HG03159 (cell line): Measurements from ENCODE around the gene LRP5.

Experiments
- ATAC-seq: cut with Tn5 transposase; IDR thresholded peaks from one replicate; pipeline ENCODE4 v1.9.1; 2021; ENCODE audit warnings: mild to moderate bottlenecking, moderate library complexity; ENCODE audit not compliant: unreplicated experiment

The LRP5 gene

DNA sequence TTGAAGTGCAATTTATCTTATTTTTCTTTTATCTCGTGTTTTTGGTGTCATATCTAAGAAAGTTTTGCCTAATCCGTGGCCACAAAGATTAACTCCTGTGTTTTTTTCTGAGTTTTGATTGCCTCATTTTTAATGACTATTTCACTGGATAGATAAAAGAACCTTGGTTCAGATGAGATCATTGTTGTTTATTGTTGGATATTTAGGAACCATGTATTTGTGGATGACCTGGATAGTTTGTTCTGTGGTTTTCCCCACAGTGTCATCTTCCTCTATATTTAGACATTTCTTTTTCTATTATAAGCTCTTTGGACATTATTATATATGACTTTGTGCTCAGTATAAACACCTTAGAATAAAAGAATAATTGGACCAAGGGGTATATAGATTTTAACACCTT, 185.4 kb downstream of the LRP5 start:
- ATAC-seq, result no peak

- ATAC-seq, result no peak
Observed at GRCh38 chr11:68498321-68498720, 185.9 kb downstream of the LRP5 start.
